CD4-positive, alpha-beta T cell treated with Interleukin-1 beta for 1 hour (primary cell): ENCODE results near the gene SLC47A1.
"Not testable (repeated sequence)": the region's sequence is repeated elsewhere in the genome, so short reads cannot be mapped to it uniquely, and the experiment has no call there.

Source experiments
- DNase-seq, 2 donors: peaks; one replicate each; pipeline ENCODE4 v3.0.0-alpha.2; 2020 to 2022

Gene SLC47A1

GRCh38 chr17:19561697-19562318 lies 28.2 kb downstream of the SLC47A1 start:
- DNase-seq = no peak

GRCh38 chr17:19565817-19566575 lies 32.3 kb downstream of the SLC47A1 start:
- no peak for DNase-seq

- DNase-seq = no peak
Measured at GRCh38 chr17:19567216-19568015, 33.8 kb downstream of the SLC47A1 start.

- DNase-seq = no peak
Measured at GRCh38 chr17:19568016-19568350, 34.3 kb downstream of the SLC47A1 start.

- DNase-seq = no peak
Measured at GRCh38 chr17:19569785-19570543, 36.3 kb downstream of the SLC47A1 start.

GRCh38 chr17:19570544-19571062 lies 36.9 kb downstream of the SLC47A1 start:
- no peak for DNase-seq

GRCh38 chr17:19573075-19573474 lies 39.4 kb downstream of the SLC47A1 start:
- no peak for DNase-seq

- no peak for DNase-seq
Measured at GRCh38 chr17:19574956-19575355, 41.3 kb downstream of the SLC47A1 start.

GRCh38 chr17:19578545-19578944 lies 44.9 kb downstream of the SLC47A1 start:
- no peak for DNase-seq

- no peak for DNase-seq
Measured at GRCh38 chr17:19579192-19579761, 45.6 kb downstream of the SLC47A1 start.

GRCh38 chr17:19579867-19580565 lies 46.4 kb downstream of the SLC47A1 start:
- no peak for DNase-seq

- not testable (repeated sequence) for DNase-seq
Measured at GRCh38 chr17:19580566-19580920, 46.9 kb downstream of the SLC47A1 start.

- DNase-seq = not testable (repeated sequence)
Measured at GRCh38 chr17:19582152-19582551, 48.5 kb downstream of the SLC47A1 start.

GRCh38 chr17:19583871-19584270 lies 50.2 kb downstream of the SLC47A1 start:
- DNase-seq = no peak

- DNase-seq = no peak
Measured at GRCh38 chr17:19590451-19590850, 56.8 kb downstream of the SLC47A1 start.

- DNase-seq = no peak
Measured at GRCh38 chr17:19590912-19591551, 57.4 kb downstream of the SLC47A1 start.

GRCh38 chr17:19592316-19592715 lies 58.7 kb downstream of the SLC47A1 start:
- no peak for DNase-seq

- DNase-seq = no peak
Measured at GRCh38 chr17:19596869-19597268, 63.2 kb downstream of the SLC47A1 start.

GRCh38 chr17:19610311-19610710 lies 76.7 kb downstream of the SLC47A1 start:
- DNase-seq = no peak

- DNase-seq = no peak
Measured at GRCh38 chr17:19610879-19611278, 77.2 kb downstream of the SLC47A1 start.

GRCh38 chr17:19613979-19614378 lies 80.3 kb downstream of the SLC47A1 start:
- no peak for DNase-seq
